SU-DHL-6 (cell line): ENCODE measurements around the gene DIAPH3.

ENCODE experiments used
- H2AFZ ChIP-seq: fragments of 200-600 bp; sonication (generic); 2 replicates; pipeline ENCODE4 v1.6.1; 2014; ENCODE audit warnings: low read depth, mild to moderate bottlenecking, moderate library complexity, mixed read lengths, antibody characterized with exemption, low read length; ENCODE audit not compliant: severe bottlenecking
- H3F3A ChIP-seq: fragments of 200-600 bp; shearing (Covaris generic); 2 replicates; pipeline ENCODE4 v1.6.0; 2016; ENCODE audit warnings: antibody characterized with exemption, mild to moderate bottlenecking; ENCODE audit not compliant: insufficient read depth
- H3K27ac ChIP-seq: fragments of 200-600 bp; sonication (generic); 2 replicates; pipeline ENCODE4 v1.5.1; 2016; ENCODE audit warnings: low read depth, mild to moderate bottlenecking, low read length, moderate library complexity, mixed read lengths
- H3K27me3 ChIP-seq: fragments of 200-600 bp; sonication (generic), shearing (Covaris generic); 2 replicates; pipeline ENCODE4 v1.6.0; 2014; ENCODE audit warnings: mild to moderate bottlenecking, low read length
- H3K36me3 ChIP-seq: fragments of 200-600 bp; sonication (generic); 2 replicates; pipeline ENCODE4 v1.6.1; 2014; ENCODE audit warnings: mild to moderate bottlenecking, low read length, mixed read lengths
- H3K4me2 ChIP-seq: fragments of 300-600, 200-600 bp; shearing (Covaris generic), sonication (generic); 2 replicates; pipeline ENCODE4 v1.6.0; 2014; ENCODE audit warnings: low read length, low read depth, mild to moderate bottlenecking; ENCODE audit not compliant: poor library complexity, severe bottlenecking
- H3K4me3 ChIP-seq: fragments of 200-600 bp; sonication (generic); 2 replicates; pipeline ENCODE4 v1.5.1; 2014; ENCODE audit warnings: antibody characterized with exemption, low read length, mild to moderate bottlenecking, mixed read lengths; ENCODE audit not compliant: insufficient read depth, poor library complexity, severe bottlenecking
- H3K79me2 ChIP-seq: fragments of 200-600 bp; sonication (generic); 2 replicates; pipeline ENCODE4 v1.6.1; 2014; ENCODE audit warnings: mild to moderate bottlenecking, low read length, moderate library complexity; ENCODE audit not compliant: insufficient read depth
- H3K9ac ChIP-seq: fragments of 200-600 bp; sonication (generic); 2 replicates; pipeline ENCODE4 v1.7.0; 2014; ENCODE audit warnings: mild to moderate bottlenecking, low read length
- H3K9me2 ChIP-seq: fragments of 200-600 bp; sonication (generic); replicated peaks from 2 replicates; pipeline ENCODE4 v1.6.1; 2014; ENCODE audit warnings: low read length; ENCODE audit not compliant: insufficient read depth
- H3K9me3 ChIP-seq: fragments of 200-600 bp; sonication (generic); 2 replicates; pipeline ENCODE4 v1.6.1; 2014; ENCODE audit warnings: low read length, mixed read lengths; ENCODE audit not compliant: insufficient read depth
- H4K20me1 ChIP-seq: fragments of 200-600 bp; sonication (generic); 2 replicates; pipeline ENCODE4 v1.6.1; 2014; ENCODE audit warnings: low read depth, mild to moderate bottlenecking, antibody characterized with exemption, low read length, moderate library complexity, mixed read lengths
- EZH2phosphoT487 ChIP-seq: fragments of 200-600 bp; sonication (generic), shearing (Covaris generic); conservative IDR thresholded peaks from 2 replicates; pipeline ENCODE4 v1.6.1; 2018; ENCODE audit warnings: mild to moderate bottlenecking, antibody characterized with exemption, low read length, moderate library complexity, mixed read lengths
- TF ChIP-seq, protein P1 (sequence below): fragments of 200-600 bp; sonication (generic); IDR thresholded peaks from one replicate; pipeline ENCODE4 v1.5.1; 2017; ENCODE audit warnings: antibody characterized with exemption, mild to moderate bottlenecking, low read length, moderate library complexity; ENCODE audit not compliant: insufficient read depth, poor library complexity, severe bottlenecking

The DIAPH3 gene

GRCh38 chr13:60121337-60121687 is 42.4 kb downstream of the DIAPH3 start:
- Histone ChIP-seq H3K36me3 (peaks cover 9% of the 10 kb centered on the region), H4K20me1 (no peaks in the 10 kb centered on the region), H3K79me2 (0 out of 2 replicates have a peak, but pooled peaks cover 5% of the 10 kb centered on the region), H3K9me3 (no peaks in the 10 kb centered on the region), H3K27ac (no peak overlapping the region), H2AFZ (no peak overlapping the region), H3K4me3 (no peak overlapping the region), H3F3A (no peaks in the 10 kb centered on the region), H3K9ac (no peak overlapping the region), H3K9me2 (no peaks in the 10 kb centered on the region), H3K4me2 (no peak overlapping the region), H3K27me3 (no peaks in the 10 kb centered on the region)
- TF ChIP-seq, protein P1, sequence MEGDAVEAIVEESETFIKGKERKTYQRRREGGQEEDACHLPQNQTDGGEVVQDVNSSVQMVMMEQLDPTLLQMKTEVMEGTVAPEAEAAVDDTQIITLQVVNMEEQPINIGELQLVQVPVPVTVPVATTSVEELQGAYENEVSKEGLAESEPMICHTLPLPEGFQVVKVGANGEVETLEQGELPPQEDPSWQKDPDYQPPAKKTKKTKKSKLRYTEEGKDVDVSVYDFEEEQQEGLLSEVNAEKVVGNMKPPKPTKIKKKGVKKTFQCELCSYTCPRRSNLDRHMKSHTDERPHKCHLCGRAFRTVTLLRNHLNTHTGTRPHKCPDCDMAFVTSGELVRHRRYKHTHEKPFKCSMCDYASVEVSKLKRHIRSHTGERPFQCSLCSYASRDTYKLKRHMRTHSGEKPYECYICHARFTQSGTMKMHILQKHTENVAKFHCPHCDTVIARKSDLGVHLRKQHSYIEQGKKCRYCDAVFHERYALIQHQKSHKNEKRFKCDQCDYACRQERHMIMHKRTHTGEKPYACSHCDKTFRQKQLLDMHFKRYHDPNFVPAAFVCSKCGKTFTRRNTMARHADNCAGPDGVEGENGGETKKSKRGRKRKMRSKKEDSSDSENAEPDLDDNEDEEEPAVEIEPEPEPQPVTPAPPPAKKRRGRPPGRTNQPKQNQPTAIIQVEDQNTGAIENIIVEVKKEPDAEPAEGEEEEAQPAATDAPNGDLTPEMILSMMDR: no peak
- TF ChIP-seq EZH2phosphoT487: no peak

DNA sequence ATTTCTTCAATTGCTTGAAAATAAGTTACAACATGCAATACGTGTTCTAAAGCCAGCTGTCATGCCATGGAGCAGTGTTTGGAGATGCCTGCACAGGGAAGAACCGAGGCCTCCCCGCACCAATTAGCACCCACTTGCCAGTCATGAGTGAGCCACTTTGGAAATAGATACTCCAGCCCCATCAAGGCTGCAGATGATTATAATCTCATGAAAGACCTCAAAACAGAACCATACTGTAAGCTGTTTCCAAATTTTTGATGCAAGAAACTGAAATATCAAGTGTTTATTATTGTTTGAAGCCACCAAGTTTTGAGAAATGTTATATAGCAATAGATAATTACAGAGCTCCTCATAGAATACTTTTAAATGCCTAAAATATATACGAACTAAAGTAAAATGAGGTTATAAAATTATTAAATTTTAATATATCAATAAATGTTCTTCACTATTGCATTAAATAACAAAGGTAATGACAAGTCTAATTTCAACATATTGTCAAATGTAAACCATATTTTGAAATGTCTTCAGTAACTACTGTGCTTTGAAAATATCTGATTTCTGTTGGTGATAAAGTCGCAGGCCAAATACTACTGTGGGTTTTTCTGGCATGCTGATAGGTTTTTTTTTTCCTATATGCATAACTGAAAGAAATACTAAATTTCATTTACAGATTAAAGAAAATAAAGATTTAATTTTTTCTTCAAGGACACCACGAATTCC is 43.0 kb downstream of the DIAPH3 start:
- Histone ChIP-seq H3F3A (no peaks in the 10 kb centered on the region), H3K9ac (no peak overlapping the region), H3K4me3 (no peak overlapping the region), H3K36me3 (peaks cover 13% of the 10 kb centered on the region; the same call in 1 of the 2 replicates), H3K79me2 (no peaks in the 10 kb centered on the region), H4K20me1 (no peaks in the 10 kb centered on the region), H3K9me2 (no peaks in the 10 kb centered on the region), H3K4me2 (no peak overlapping the region), H3K27me3 (no peaks in the 10 kb centered on the region), H3K9me3 (no peaks in the 10 kb centered on the region), H3K27ac (no peak overlapping the region), H2AFZ (no peak overlapping the region)
- no peak for TF ChIP-seq EZH2phosphoT487
- TF ChIP-seq, protein P1: no peak

- no peak overlapping the region for H3K27ac ChIP-seq
- no peaks in the 10 kb centered on the region for H3F3A ChIP-seq
- H3K27me3 ChIP-seq: no peaks in the 10 kb centered on the region
- no peak overlapping the region for H3K4me2 ChIP-seq
- H3K9me2 ChIP-seq: no peaks in the 10 kb centered on the region
- peaks cover 24% of the 10 kb centered on the region for H3K36me3 ChIP-seq
- H3K79me2 ChIP-seq: no peaks in the 10 kb centered on the region; the same call in 1 of the 2 replicates
- TF ChIP-seq, protein P1: no peak
- TF ChIP-seq EZH2phosphoT487: no peak
- no peaks in the 10 kb centered on the region for H4K20me1 ChIP-seq
- H2AFZ ChIP-seq: no peak overlapping the region
- no peak overlapping the region for H3K9ac ChIP-seq
- peaks cover 8% of the 10 kb centered on the region for H3K9me3 ChIP-seq
- no peak overlapping the region for H3K4me3 ChIP-seq
These were observed 44.9 kb downstream of the DIAPH3 start for GRCh38 chr13:60118696-60119400.
